Suprapubic skin (tissue), 4 donors: ENCODE measurements around the gene RAB1A. TPM values are rescaled to one million over a fixed set of nuclear protein-coding genes. Genes with fewer than 3 reads are reported as not detected.

Experiments used
- DNase-seq, 2 donors: peaks; one replicate each; pipeline ENCODE4 v3.0.0-alpha.2; 2019; ENCODE audit warnings: low spot score in 2 of 2
- H3K27ac ChIP-seq: fragments of 200-600 bp; sonication (generic); one replicate; pipeline ENCODE4 v1.5.1; 2019
- H3K27me3 ChIP-seq: fragments of 200-600 bp; sonication (generic); one replicate; pipeline ENCODE4 v1.5.1; 2019
- H3K36me3 ChIP-seq: fragments of 200-600 bp; sonication (generic); one replicate; pipeline ENCODE4 v1.5.1; 2019
- H3K4me1 ChIP-seq: fragments of 200-600 bp; sonication (generic); one replicate; pipeline ENCODE4 v1.5.1; 2019
- H3K4me3 ChIP-seq: fragments of 200-600 bp; sonication (generic); one replicate; pipeline ENCODE4 v1.5.1; 2019; ENCODE audit warnings: mild to moderate bottlenecking
- H3K9me3 ChIP-seq: fragments of 200-600 bp; sonication (generic); one replicate; pipeline ENCODE4 v1.5.1; 2019
- EP300 ChIP-seq: sonication (generic); formaldehyde crosslinking; IDR thresholded peaks from one replicate; pipeline ENCODE4 v1.6.1; 2017; ENCODE audit warnings: antibody characterized with exemption
- POLR2A ChIP-seq, 2 donors: fragments of 450-650 bp; IDR thresholded peaks; one replicate each; pipeline ENCODE4 v1.6.1; 2017; ENCODE audit warnings: antibody characterized with exemption in 2 of 2, mild to moderate bottlenecking in 2 of 2, moderate library complexity in 2 of 2
- POLR2AphosphoS5 ChIP-seq, 3 donors: sonication (generic); formaldehyde crosslinking; IDR thresholded peaks; one replicate each; pipeline ENCODE4 v1.6.1; 2017; ENCODE audit warnings: antibody characterized with exemption in 3 of 3
- WGBS: methylation state at CpG from one replicate; pipeline ENCODE4 v1.1.5; 2018; 5-methylcytosine and 5-hydroxymethylcytosine counted together
- total RNA-seq, 4 donors: library from RNA; depleted of rRNA; stranded (reverse); fragments of >200 nt; gene quantifications; one replicate each; pipeline ENCODE4 v1.1.0, GENCODE V29; 2016
- TF ChIP-seq, protein P1 (sequence below), 2 donors: fragments of 200-600 bp in 1 of 2; fragments of 450-650 bp in 1 of 2; sonication (generic) in 1 of 2; IDR thresholded peaks; one replicate each; pipeline ENCODE4 v1.5.1; 2016 to 2019; ENCODE audit warnings: antibody characterized with exemption in 2 of 2, mild to moderate bottlenecking in 1 of 2, moderate library complexity in 1 of 2

The RAB1A gene
- total RNA-seq, 4 donors from 2014 or later: 66.3 to 76.0 (median 68.3) TPM

DNA sequence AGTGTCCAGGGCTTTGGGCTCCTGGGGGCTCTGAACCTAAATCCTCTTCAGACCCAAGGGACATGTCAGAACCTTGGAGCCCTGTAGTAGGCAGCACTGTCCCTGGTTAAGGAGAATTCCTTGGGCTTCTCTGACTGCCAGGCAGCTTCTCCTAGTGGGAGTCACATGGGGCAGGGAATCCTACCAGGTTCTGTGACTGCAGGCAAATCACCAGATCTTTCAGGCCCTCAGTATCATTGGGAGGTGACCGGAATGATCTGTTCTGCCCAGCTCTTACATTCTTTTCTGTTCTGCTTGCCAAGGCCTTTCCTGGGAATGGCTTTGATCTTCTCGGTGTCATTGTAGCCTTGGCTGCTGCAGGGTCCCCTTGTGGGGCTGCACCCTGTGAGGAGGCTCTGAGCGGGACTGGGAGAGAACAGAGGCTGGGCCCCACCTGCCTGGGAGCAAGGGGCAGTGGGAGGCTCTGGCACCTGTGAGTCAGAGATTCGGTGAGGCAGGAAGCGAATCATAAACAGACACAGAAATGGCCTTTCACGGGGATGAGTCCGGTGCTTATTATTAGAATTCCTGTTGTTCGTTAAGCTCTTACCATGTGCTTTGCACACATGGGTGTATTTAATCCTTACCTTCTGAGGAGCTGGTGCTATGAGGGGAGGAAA, 59.6 kb downstream of the RAB1A start:
- DNase-seq: no peak
- H3K27ac ChIP-seq: peak overlapping the region; percentile 61
- H3K4me3 ChIP-seq: no peak overlapping the region
- no peak for TF ChIP-seq POLR2A (IDR thresholded peaks at IDR 0.05)
- no peak for TF ChIP-seq POLR2AphosphoS5 (IDR thresholded peaks at IDR 0.05)
- no peak for TF ChIP-seq EP300
- TF ChIP-seq, protein P1, sequence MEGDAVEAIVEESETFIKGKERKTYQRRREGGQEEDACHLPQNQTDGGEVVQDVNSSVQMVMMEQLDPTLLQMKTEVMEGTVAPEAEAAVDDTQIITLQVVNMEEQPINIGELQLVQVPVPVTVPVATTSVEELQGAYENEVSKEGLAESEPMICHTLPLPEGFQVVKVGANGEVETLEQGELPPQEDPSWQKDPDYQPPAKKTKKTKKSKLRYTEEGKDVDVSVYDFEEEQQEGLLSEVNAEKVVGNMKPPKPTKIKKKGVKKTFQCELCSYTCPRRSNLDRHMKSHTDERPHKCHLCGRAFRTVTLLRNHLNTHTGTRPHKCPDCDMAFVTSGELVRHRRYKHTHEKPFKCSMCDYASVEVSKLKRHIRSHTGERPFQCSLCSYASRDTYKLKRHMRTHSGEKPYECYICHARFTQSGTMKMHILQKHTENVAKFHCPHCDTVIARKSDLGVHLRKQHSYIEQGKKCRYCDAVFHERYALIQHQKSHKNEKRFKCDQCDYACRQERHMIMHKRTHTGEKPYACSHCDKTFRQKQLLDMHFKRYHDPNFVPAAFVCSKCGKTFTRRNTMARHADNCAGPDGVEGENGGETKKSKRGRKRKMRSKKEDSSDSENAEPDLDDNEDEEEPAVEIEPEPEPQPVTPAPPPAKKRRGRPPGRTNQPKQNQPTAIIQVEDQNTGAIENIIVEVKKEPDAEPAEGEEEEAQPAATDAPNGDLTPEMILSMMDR (IDR thresholded peaks at IDR 0.05): peak in 1 of 2 donors; percentile 12
- no peaks in the 10 kb centered on the region for H3K27me3 ChIP-seq
- H3K4me1 ChIP-seq: peaks cover 66% of the 10 kb centered on the region
- H3K36me3 ChIP-seq: peaks cover 50% of the 10 kb centered on the region
- H3K9me3 ChIP-seq: no peaks in the 10 kb centered on the region
- WGBS: 40% methylated on average over 8 of the region's 8 CpGs

DNA sequence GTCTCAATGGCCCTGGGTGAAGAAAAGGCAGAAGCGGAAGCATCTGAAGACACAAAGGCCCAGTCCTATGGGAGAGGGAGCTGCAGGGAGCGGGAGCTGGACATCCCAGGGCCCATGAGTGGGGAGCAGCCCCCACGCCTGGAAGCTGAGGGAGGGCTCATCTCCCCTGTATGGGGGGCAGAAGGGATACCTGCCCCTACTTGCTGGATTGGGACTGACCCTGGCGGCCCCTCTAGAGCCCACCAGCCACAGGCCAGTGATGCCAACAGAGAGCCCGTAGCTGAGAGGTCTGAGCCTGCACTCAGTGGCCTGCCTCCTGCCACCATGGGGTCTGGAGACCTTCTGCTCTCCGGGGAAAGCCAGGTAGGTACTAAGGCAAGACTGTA, 60.5 kb downstream of the RAB1A start:
- no peak for TF ChIP-seq EP300
- Histone ChIP-seq H3K27ac (peak overlapping the region; percentile 61), H3K9me3 (no peaks in the 10 kb centered on the region), H3K4me3 (no peak overlapping the region), H3K36me3 (peaks cover 41% of the 10 kb centered on the region), H3K4me1 (peaks cover 72% of the 10 kb centered on the region), H3K27me3 (no peaks in the 10 kb centered on the region)
- DNase-seq: no peak
- 81% methylated on average over 3 of the region's 6 CpGs for WGBS

DNA sequence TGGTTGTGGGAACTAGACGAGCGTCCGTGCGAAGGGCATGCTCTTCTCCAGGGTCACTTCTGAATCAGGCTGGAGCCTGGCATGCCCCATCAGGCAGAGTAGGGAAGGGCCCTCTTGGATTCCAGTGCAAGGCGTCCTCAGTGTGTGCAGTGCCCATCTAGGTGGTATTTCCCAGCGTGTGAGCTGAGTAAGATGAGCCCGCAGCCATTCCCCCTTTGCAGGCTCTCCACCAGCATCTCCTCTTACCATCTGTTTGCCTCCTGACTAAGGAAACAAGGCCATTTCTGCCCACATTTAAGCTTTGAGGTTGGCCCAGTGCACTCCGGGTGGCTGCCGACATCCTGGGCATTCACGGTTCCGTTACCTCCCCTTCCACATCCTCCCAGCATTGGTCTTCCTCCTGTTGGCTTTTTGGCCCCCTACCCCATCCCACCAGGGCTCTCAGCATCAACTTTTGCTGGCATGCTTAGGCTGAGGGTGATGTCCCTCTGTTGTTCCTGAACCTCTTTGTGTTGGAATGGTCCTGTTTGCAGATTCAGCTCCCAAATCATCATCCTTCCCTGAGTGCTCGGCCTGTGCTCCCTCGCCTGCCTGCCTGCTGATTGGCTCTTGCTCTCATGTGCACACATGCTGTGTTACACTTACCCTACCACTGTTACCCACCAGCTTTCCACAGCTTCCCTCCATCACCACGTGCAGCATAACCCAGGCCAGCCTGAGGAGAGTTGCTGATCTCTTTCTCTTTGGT, 61.9 kb downstream of the RAB1A start:
- Histone ChIP-seq H3K4me3 (no peak overlapping the region), H3K27me3 (no peaks in the 10 kb centered on the region), H3K27ac (no peak overlapping the region), H3K4me1 (peaks cover 80% of the 10 kb centered on the region), H3K36me3 (peaks cover 27% of the 10 kb centered on the region), H3K9me3 (no peaks in the 10 kb centered on the region)
- TF ChIP-seq EP300: no peak
- TF ChIP-seq POLR2AphosphoS5 (IDR thresholded peaks at IDR 0.05): no peak
- TF ChIP-seq POLR2A (IDR thresholded peaks at IDR 0.05): no peak
- TF ChIP-seq, protein P1 (IDR thresholded peaks at IDR 0.05): no peak
- DNase-seq: no peak
- WGBS: 67% methylated on average over 14 of the region's 14 CpGs

DNA sequence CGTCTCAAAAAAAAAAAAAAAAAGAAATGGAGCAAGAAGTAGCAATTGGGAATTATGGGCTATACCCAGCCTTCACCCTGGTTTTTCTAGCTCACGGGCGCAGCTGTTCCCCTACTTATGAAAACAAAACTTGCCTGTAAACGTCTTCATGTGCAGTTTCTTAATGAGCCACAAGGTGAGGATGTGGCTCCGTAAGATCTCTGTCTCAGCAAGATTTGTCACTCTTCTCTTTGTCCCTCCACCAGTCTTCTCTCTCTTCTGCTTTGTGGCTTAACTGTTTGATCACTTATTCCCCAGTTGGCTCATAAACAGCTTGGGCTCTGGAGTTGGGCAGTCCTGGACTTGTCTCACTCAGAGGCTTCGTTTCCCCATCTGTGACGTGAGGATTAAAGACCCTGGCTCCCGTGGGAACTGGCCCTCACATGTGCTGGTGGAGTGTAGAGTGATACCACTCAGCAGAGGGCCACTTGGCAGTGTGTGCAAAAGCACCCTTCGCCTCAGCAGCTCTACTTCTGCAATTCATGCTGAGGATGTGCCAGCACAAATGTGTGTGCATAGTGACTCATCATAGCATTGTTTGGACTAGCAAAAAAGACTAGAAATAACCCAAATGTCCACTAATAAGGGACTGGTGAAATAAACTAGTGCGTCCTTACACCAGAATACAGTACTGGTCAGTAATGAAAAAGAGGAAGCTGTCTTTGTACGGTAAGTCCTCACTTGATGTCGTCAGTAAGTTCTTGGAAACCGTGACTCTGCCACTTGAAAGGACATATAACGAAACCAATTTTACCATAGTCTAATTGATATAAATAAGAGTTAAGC, 65.0 kb downstream of the RAB1A start:
- 19% methylated on average over 14 of the region's 14 CpGs for WGBS
- TF ChIP-seq POLR2AphosphoS5 (IDR thresholded peaks at IDR 0.05): peak in 1 of 3 donors; percentile 11
- no peak for TF ChIP-seq POLR2A (IDR thresholded peaks at IDR 0.05)
- no peak for TF ChIP-seq EP300
- TF ChIP-seq, protein P1 (IDR thresholded peaks at IDR 0.05): peak; percentile 70 to 72

DNA sequence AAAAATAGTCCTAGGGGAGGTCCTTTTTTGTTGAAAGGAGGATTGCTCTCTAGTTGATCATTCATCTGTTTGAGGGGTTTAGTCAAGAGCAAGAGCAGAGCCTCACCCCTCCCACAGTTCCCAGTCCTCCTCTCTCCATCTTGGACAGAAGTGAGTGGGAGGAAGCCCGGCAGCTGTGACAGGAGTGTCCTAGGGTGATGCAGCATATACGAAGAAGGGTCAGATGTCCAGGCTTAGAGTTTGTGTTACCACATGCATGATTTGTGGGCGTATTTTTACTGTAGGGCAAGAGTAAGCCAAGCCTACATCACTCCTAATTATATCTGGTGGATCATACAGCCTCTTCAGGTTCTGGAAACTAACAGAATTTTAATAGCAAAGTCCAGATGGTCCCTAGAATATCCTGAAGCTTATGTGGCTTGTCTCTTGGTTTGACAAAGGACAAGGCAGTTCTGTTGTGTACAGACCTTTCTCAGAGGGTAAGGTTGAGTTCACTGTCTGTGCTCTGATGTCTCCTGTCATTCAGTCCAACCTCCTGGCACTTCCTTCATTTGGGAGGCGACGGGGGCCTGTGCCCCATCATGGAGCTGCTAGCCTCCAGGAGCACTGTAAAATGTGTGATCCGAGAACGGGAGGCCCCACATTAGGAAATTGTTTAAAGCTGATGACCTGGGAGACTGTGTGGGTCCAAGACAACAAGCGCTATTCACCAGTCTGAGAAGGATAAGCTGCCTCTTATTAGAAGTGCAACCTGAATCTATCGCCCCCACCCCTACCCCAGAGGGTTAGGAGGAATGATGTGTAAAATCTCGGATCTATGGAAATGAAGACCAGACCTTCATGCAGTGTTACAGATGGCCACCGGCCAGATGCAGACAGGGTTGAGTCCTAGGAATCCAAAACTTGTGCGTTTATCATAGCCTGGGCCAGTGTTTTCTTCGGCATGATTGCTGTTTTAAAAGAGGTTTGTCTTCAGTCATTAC, 66.8 kb downstream of the RAB1A start:
- TF ChIP-seq EP300 (no peak), POLR2A (IDR thresholded peaks at IDR 0.05) (no peak), POLR2AphosphoS5 (IDR thresholded peaks at IDR 0.05) (no peak)
- TF ChIP-seq, protein P1 (IDR thresholded peaks at IDR 0.05): no peak
- Histone ChIP-seq H3K9me3 (no peaks in the 10 kb centered on the region), H3K4me1 (peaks cover 90% of the 10 kb centered on the region), H3K27ac (no peak overlapping the region), H3K27me3 (no peaks in the 10 kb centered on the region), H3K36me3 (no peaks in the 10 kb centered on the region), H3K4me3 (no peak overlapping the region)
- 58% methylated on average over 13 of the region's 13 CpGs for WGBS
- DNase-seq: no peak

More for the DNA sequence above, 65.0 kb downstream of the RAB1A start:
- Histone ChIP-seq H3K4me1 (peaks cover 94% of the 10 kb centered on the region), H3K27ac (peak overlapping the region; percentile 68), H3K36me3 (no peaks in the 10 kb centered on the region), H3K4me3 (peak overlapping the region; percentile 13), H3K27me3 (no peaks in the 10 kb centered on the region), H3K9me3 (no peaks in the 10 kb centered on the region)
- DNase-seq: peak in 1 of 2 donors; percentile 86
